Measurements from ENCODE around the gene CHCHD3. TPM values are rescaled to one million over a fixed set of nuclear protein-coding genes. Genes with fewer than 3 reads are reported as not detected.

CHCHD3 gene
- total RNA-seq, 2 donors from 2014 or later: 36.1 to 43.0 TPM

DNA sequence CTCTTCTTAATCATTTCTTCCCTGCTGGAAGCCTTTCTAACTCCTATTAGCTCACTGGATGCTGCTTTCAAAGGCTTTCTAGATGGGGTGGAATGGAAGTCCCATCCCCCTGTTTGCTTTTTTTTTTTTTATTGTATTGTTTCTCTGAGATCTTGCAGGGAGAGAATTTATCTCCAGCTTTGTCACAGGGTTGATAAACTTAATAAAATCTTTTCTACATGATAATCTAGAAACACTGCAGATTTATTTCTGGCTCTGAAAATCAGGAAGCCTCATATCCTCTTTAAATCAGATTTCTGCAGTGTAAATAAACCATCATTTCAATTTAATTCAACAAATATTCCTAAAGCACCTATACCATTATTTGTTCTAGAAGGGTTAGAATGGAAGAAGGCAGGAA lies 37.2 kb upstream of the CHCHD3 start:
- Histone ChIP-seq H3K27ac (no peak overlapping the region), H3K36me3 (no peaks in the 10 kb centered on the region), H3K4me1 (ENCODE audit: control insufficient read depth in 1 of 2, low read depth in 2 of 2) (no peaks in the 10 kb centered on the region), H3K27me3 (replicated peaks; ENCODE audit: insufficient read depth) (no peaks in the 10 kb centered on the region), H3K4me3 (no peak overlapping the region), H3K9me3 (no peaks in the 10 kb centered on the region)
- DNase-seq (ENCODE audit: low spot score): no peak
- ATAC-seq (ENCODE audit: insufficient number of reproducible peaks, low FRiP score, low read depth): no peak
- TF ChIP-seq, protein P1, sequence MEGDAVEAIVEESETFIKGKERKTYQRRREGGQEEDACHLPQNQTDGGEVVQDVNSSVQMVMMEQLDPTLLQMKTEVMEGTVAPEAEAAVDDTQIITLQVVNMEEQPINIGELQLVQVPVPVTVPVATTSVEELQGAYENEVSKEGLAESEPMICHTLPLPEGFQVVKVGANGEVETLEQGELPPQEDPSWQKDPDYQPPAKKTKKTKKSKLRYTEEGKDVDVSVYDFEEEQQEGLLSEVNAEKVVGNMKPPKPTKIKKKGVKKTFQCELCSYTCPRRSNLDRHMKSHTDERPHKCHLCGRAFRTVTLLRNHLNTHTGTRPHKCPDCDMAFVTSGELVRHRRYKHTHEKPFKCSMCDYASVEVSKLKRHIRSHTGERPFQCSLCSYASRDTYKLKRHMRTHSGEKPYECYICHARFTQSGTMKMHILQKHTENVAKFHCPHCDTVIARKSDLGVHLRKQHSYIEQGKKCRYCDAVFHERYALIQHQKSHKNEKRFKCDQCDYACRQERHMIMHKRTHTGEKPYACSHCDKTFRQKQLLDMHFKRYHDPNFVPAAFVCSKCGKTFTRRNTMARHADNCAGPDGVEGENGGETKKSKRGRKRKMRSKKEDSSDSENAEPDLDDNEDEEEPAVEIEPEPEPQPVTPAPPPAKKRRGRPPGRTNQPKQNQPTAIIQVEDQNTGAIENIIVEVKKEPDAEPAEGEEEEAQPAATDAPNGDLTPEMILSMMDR (IDR thresholded peaks at IDR 0.05): no peak

DNA sequence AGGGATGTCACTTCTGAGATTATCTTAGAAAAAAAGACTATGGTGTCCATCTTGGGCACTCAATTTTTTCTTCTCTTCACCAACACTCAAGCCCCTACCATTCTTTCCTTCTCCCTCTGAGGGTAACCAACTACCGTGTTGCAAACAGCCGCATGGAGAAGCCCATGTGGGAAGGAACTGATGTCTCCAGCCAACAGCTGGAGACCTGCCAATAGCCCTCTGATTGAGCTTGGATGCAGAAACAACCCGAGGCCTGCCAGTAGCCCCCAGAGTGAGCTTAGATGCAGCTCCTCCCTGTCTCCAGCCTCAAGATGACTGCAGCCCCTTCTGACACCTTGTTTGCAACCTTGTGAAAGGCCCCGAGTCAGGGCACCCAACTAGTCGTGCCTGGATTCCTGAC lies 36.4 kb upstream of the CHCHD3 start:
- Histone ChIP-seq H3K4me3 (no peak overlapping the region), H3K27ac (no peak overlapping the region), H3K4me1 (ENCODE audit: control insufficient read depth in 1 of 2, low read depth in 2 of 2) (no peaks in the 10 kb centered on the region), H3K9me3 (no peaks in the 10 kb centered on the region), H3K27me3 (replicated peaks; ENCODE audit: insufficient read depth) (no peaks in the 10 kb centered on the region), H3K36me3 (no peaks in the 10 kb centered on the region)
- ATAC-seq (ENCODE audit: insufficient number of reproducible peaks, low FRiP score, low read depth) (no peak), DNase-seq (ENCODE audit: low spot score) (no peak)
- TF ChIP-seq, protein P1 (IDR thresholded peaks at IDR 0.05): no peak

DNA sequence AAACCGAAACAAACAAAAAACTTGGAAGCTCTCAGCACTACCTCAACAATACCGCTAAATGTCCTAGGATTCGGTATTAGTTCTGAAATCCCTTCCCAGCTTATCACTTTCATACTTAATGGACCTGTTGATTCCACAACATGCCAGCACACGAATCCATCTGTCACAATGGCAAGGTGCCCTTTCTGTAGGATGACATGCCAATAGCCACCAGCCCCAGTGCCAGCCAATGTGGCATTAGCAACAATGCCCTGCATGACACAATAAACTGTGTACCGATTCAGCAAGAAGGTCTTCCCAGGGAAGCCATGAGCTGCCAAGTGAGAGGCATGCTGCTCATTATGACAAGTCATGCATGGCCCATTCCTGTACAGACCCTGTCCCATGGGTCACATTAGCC lies 35.6 kb upstream of the CHCHD3 start:
- Histone ChIP-seq H3K4me1 (ENCODE audit: control insufficient read depth in 1 of 2, low read depth in 2 of 2) (no peaks in the 10 kb centered on the region), H3K27ac (no peak overlapping the region), H3K4me3 (no peak overlapping the region), H3K27me3 (replicated peaks; ENCODE audit: insufficient read depth) (no peaks in the 10 kb centered on the region), H3K9me3 (no peaks in the 10 kb centered on the region), H3K36me3 (no peaks in the 10 kb centered on the region)
- TF ChIP-seq, protein P1 (IDR thresholded peaks at IDR 0.05): no peak
- DNase-seq (ENCODE audit: low spot score): no peak
- no peak for ATAC-seq (ENCODE audit: insufficient number of reproducible peaks, low FRiP score, low read depth)

DNA sequence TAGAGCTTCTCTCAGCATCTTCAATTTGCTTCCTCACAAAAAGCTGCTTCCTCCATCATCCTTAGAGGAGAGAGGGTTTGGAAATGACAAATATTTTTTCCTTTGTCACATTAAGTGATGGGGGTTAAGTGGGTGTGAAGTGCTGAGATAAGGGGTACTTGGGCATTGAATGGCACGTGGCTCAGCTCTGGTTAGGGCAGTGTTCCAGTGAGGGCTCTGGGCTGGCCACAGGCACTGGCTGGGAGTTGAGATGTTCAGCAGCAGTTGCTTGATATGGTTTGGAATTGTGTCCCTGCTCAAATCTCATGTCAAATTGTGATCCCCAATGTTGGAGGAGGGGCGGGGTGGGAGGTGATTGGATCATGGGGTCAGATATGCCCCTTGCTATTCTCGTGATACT lies 33.7 kb upstream of the CHCHD3 start:
- TF ChIP-seq, protein P1 (IDR thresholded peaks at IDR 0.05): no peak
- no peaks in the 10 kb centered on the region for H3K9me3 ChIP-seq
- H3K36me3 ChIP-seq: no peaks in the 10 kb centered on the region
- no peak overlapping the region for H3K27ac ChIP-seq
- no peak for DNase-seq (ENCODE audit: low spot score)
- H3K4me1 ChIP-seq (ENCODE audit: control insufficient read depth in 1 of 2, low read depth in 2 of 2): no peaks in the 10 kb centered on the region
- no peaks in the 10 kb centered on the region for H3K27me3 ChIP-seq (replicated peaks; ENCODE audit: insufficient read depth)
- ATAC-seq (ENCODE audit: insufficient number of reproducible peaks, low FRiP score, low read depth): no peak
- no peak overlapping the region for H3K4me3 ChIP-seq

DNA sequence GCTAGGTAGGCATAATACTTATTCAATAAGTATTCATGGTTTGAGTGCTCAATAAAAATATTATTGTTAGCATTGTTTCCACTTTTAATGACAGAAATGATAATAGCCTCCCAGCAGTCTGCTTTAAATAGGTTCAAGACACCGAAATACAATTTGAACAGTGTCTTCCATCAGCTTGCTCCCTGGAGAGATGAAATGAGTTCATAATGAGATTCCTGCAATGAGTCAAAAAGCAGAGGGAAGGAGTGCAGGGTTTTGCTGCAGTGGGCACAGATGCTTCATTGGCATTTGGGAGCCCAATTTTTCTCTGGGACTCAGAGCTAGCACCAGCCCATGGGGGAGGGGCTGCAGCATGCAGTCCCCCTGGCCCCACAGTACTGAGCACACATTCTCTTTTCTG lies 32.6 kb upstream of the CHCHD3 start:
- no peak overlapping the region for H3K27ac ChIP-seq
- H3K9me3 ChIP-seq: no peaks in the 10 kb centered on the region

More for the DNA sequence above, 32.6 kb upstream of the CHCHD3 start:
- no peaks in the 10 kb centered on the region for H3K4me1 ChIP-seq (ENCODE audit: control insufficient read depth in 1 of 2, low read depth in 2 of 2)
- TF ChIP-seq, protein P1 (IDR thresholded peaks at IDR 0.05): no peak
- ATAC-seq (ENCODE audit: insufficient number of reproducible peaks, low FRiP score, low read depth): no peak
- H3K36me3 ChIP-seq: no peaks in the 10 kb centered on the region
- H3K27me3 ChIP-seq (replicated peaks; ENCODE audit: insufficient read depth): no peaks in the 10 kb centered on the region
- no peak for DNase-seq (ENCODE audit: low spot score)
- no peak overlapping the region for H3K4me3 ChIP-seq

All from thoracic aorta (tissue), 2 donors.